NCI-H1694 treated with DMSO at 0.1 percent for 48 hours (cell line): ENCODE results near the gene FSTL4.

Experiments
- DNase-seq: peaks from one replicate; lab custom pipeline; 2025; lab: John Stamatoyannopoulos, UW

Gene FSTL4

GRCh38 chr5:133612249-133612860, at the start of gene FSTL4:
Gene FSTL4, minus strand, starts transcription at chr5:133612541.
- DNase-seq: peak; percentile 13

- no peak for DNase-seq
These were observed 49.0 kb upstream of the FSTL4 start for GRCh38 chr5:133661389-133661788.

GRCh38 chr5:133658327-133658726, 46.0 kb upstream of the FSTL4 start:
- no peak for DNase-seq

- no peak for DNase-seq
These were observed 44.7 kb upstream of the FSTL4 start for GRCh38 chr5:133657036-133657435.

GRCh38 chr5:133655966-133656365, 43.6 kb upstream of the FSTL4 start:
- no peak for DNase-seq

- DNase-seq: no peak
These were observed 41.4 kb upstream of the FSTL4 start for GRCh38 chr5:133653760-133654049.

- DNase-seq: no peak
These were observed 40.8 kb upstream of the FSTL4 start for GRCh38 chr5:133652951-133653759.

- DNase-seq: no peak
These were observed 31.9 kb upstream of the FSTL4 start for GRCh38 chr5:133644000-133644865.

GRCh38 chr5:133643365-133643764, 31.0 kb upstream of the FSTL4 start:
- peak; percentile 6 for DNase-seq

GRCh38 chr5:133642153-133642722, 29.9 kb upstream of the FSTL4 start:
- no peak for DNase-seq

GRCh38 chr5:133641683-133642082, 29.3 kb upstream of the FSTL4 start:
- DNase-seq: no peak

GRCh38 chr5:133639850-133640528, 27.6 kb upstream of the FSTL4 start:
- DNase-seq: no peak

GRCh38 chr5:133638436-133638835, 26.1 kb upstream of the FSTL4 start:
- no peak for DNase-seq

GRCh38 chr5:133637206-133637605, 24.9 kb upstream of the FSTL4 start:
- no peak for DNase-seq

- no peak for DNase-seq
These were observed 22.7 kb upstream of the FSTL4 start for GRCh38 chr5:133635051-133635450.

GRCh38 chr5:133627180-133627579, 14.8 kb upstream of the FSTL4 start:
- no peak for DNase-seq

GRCh38 chr5:133624316-133624715, 12.0 kb upstream of the FSTL4 start:
- DNase-seq: no peak

- no peak for DNase-seq
These were observed 5.8 kb upstream of the FSTL4 start for GRCh38 chr5:133618141-133618540.

- DNase-seq: no peak
These were observed 1.4 kb upstream of the FSTL4 start for GRCh38 chr5:133613743-133614142.

GRCh38 chr5:133613184-133613583, 843 bp upstream of the FSTL4 start:
- no peak for DNase-seq

- DNase-seq: no peak
These were observed 738 bp downstream of the FSTL4 start for GRCh38 chr5:133611357-133612248.
